ENCODE data around the gene KIF6. TPM values are rescaled to one million over a fixed set of nuclear protein-coding genes. Genes with fewer than 3 reads are reported as not detected.

The KIF6 gene
- total and polyA plus RNA-seq, 2 of the 8 experiments (the other 6 are each of a cell fraction or from before 2014, with no cell fraction given): 0.53 to 0.65 TPM

- no peak overlapping the region for H2BK12ac ChIP-seq (ENCODE audit: low read depth, low read length)
- no peak overlapping the region for H2BK120ac ChIP-seq (replicated peaks; ENCODE audit: low read depth, low read length)
- peaks cover under 1% of the 10 kb centered on the region; the same call in 1 of the 2 replicates for H3K23me2 ChIP-seq (ENCODE audit: low read depth, low read length)
- no peak overlapping the region for H3K4ac ChIP-seq (replicated peaks; ENCODE audit: insufficient read length, low read depth, low read length)
- H2BK20ac ChIP-seq (ENCODE audit: low read length): no peak overlapping the region
- H3K18ac ChIP-seq (ENCODE audit: extremely low read depth, low read length): no peak overlapping the region
- ChIA-PET CTCF (ENCODE audit: partially characterized antibody) (interaction anchor here (0.8 kb wide), 1 partner anchor 182 kb away, joined by 3 read pairs; no protein-coding TSS in a partner anchor), POLR2A (ENCODE audit: partially characterized antibody) (interaction anchor here (0.7 kb wide), 1 partner anchor 175 kb away, joined by 3 read pairs; no protein-coding TSS in a partner anchor)
- no peaks in the 10 kb centered on the region for H3K9me3 ChIP-seq (ENCODE audit: insufficient read depth in 2 of 2, low read depth in 1 of 2, low read length in 1 of 2)
- no peak overlapping the region for H3K27ac ChIP-seq (ENCODE audit: low read depth, low read length)
- no peaks in the 10 kb centered on the region for H3K36me3 ChIP-seq (ENCODE audit: control insufficient read depth in 2 of 4, insufficient read depth in 4 of 4, low read length in 3 of 4)
- H3K4me3 ChIP-seq (ENCODE audit: extremely low read depth in 1 of 4, insufficient read depth in 2 of 4, low read depth in 3 of 4, low read length in 4 of 4): no peak overlapping the region
- H4K8ac ChIP-seq (ENCODE audit: extremely low read depth, insufficient read depth, low read length): no peak overlapping the region
- H3K56ac ChIP-seq (replicated peaks; ENCODE audit: insufficient read length, low read depth, low read length): no peak overlapping the region
- no peak overlapping the region for H2BK5ac ChIP-seq (ENCODE audit: low read depth, low read length)
- H3K4me2 ChIP-seq (ENCODE audit: insufficient read depth in 1 of 2, low read depth in 2 of 2, low read length in 2 of 2): no peak overlapping the region
- no peak for TF ChIP-seq HDAC6 (IDR thresholded peaks at IDR 0.05; ENCODE audit: low read depth, low read length)
- TF ChIP-seq ASH2L (IDR thresholded peaks at IDR 0.05; ENCODE audit: low read length): no peak
- H2AK5ac ChIP-seq (ENCODE audit: low read depth, low read length): no peak overlapping the region
- FAIRE-seq: no peak
- no peak overlapping the region for H4K91ac ChIP-seq (replicated peaks; ENCODE audit: insufficient read length, low read length)
- H3K14ac ChIP-seq (ENCODE audit: insufficient read length): no peak overlapping the region
- H3K79me2 ChIP-seq (ENCODE audit: control insufficient read depth in 1 of 2, insufficient read depth in 2 of 2, low read length in 2 of 2): no peaks in the 10 kb centered on the region
- no peak overlapping the region for H3K9ac ChIP-seq (replicated peaks in 1 of 4; ENCODE audit: extremely low read depth in 1 of 4, low read depth in 3 of 4, low read length in 3 of 4)
- H4K20me1 ChIP-seq (replicated peaks in 1 of 2; ENCODE audit: control insufficient read depth in 1 of 2, insufficient read depth in 2 of 2, low read length in 2 of 2): no peaks in the 10 kb centered on the region
- H2AFZ ChIP-seq (ENCODE audit: low read length): no peak overlapping the region
- DNase-seq (ENCODE audit: low read depth in 1 of 2, low spot score in 2 of 2): no peak
- H3K4me1 ChIP-seq (replicated peaks in 1 of 4; ENCODE audit: control insufficient read depth in 3 of 4, insufficient read depth in 4 of 4, low read length in 3 of 4): peaks cover 5 to 15% (median 10%) of the 10 kb centered on the region in 4 experiments
- no peaks in the 10 kb centered on the region for H3K27me3 ChIP-seq (replicated peaks in 1 of 4; ENCODE audit: control insufficient read depth in 3 of 4, extremely low read depth in 1 of 4, insufficient read depth in 3 of 4, low read length in 3 of 4)
- no peak overlapping the region for H3K23ac ChIP-seq (ENCODE audit: insufficient read length)
- no peaks in the 10 kb centered on the region for H3K79me1 ChIP-seq (ENCODE audit: low read depth, low read length)
- H2BK15ac ChIP-seq (ENCODE audit: low read length): no peak overlapping the region
- H4K5ac ChIP-seq (ENCODE audit: insufficient read length, low read depth, low read length): no peak overlapping the region
Measured at GRCh38 chr6:39729945-39730344, 4.7 kb upstream of the KIF6 start.

All from H1 (cell line).